ENCODE data around the gene SYT13.

SYT13 gene, protein sequence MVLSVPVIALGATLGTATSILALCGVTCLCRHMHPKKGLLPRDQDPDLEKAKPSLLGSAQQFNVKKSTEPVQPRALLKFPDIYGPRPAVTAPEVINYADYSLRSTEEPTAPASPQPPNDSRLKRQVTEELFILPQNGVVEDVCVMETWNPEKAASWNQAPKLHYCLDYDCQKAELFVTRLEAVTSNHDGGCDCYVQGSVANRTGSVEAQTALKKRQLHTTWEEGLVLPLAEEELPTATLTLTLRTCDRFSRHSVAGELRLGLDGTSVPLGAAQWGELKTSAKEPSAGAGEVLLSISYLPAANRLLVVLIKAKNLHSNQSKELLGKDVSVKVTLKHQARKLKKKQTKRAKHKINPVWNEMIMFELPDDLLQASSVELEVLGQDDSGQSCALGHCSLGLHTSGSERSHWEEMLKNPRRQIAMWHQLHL

DNA sequence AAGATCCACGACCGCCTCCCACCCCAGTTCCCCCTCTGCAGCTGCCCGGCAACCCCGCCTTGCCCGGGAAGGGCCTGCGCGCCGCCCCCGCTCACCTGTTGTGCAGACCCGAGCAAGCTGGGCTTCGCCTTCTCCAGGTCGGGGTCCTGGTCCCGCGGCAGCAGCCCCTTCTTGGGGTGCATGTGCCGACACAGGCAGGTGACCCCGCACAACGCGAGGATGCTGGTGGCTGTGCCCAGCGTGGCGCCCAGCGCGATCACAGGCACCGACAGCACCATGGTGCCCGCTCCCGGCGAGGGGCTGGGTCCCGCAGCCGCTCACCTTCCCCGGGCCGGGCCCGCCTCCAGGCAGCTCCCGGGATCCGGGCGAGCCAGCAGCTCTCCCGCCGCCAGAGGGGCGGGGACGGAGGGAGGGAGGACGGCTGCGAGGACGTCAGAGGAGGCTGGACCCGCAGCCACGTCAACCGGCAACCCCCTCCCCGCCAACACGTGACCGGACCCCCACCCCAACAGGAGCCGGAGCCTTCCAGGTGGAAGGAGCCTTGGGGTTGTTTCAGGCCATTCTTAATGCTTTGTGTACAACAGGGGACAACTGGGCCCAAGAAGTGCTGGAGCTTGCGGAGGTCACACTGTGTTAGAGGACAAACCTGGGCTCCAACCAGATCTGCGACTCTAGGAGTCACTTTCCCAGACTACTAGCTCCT lies at the start of gene SYT13:
SYT13 (minus strand) TSS at position 412 of the 703 bp plus-strand sequence; CDS start at position 278, 134 bp downstream.
- TF ChIP-seq, protein P1, sequence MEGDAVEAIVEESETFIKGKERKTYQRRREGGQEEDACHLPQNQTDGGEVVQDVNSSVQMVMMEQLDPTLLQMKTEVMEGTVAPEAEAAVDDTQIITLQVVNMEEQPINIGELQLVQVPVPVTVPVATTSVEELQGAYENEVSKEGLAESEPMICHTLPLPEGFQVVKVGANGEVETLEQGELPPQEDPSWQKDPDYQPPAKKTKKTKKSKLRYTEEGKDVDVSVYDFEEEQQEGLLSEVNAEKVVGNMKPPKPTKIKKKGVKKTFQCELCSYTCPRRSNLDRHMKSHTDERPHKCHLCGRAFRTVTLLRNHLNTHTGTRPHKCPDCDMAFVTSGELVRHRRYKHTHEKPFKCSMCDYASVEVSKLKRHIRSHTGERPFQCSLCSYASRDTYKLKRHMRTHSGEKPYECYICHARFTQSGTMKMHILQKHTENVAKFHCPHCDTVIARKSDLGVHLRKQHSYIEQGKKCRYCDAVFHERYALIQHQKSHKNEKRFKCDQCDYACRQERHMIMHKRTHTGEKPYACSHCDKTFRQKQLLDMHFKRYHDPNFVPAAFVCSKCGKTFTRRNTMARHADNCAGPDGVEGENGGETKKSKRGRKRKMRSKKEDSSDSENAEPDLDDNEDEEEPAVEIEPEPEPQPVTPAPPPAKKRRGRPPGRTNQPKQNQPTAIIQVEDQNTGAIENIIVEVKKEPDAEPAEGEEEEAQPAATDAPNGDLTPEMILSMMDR (IDR thresholded peaks at IDR 0.05; ENCODE audit: low read depth, low read length, missing control alignments): no peak
- DNase-seq (ENCODE audit: extremely low read depth, low read depth): no peak
- no peak within 1 kb of the TSS for H3K4me3 ChIP-seq (replicated peaks; ENCODE audit: low read depth, low read length)

DNA sequence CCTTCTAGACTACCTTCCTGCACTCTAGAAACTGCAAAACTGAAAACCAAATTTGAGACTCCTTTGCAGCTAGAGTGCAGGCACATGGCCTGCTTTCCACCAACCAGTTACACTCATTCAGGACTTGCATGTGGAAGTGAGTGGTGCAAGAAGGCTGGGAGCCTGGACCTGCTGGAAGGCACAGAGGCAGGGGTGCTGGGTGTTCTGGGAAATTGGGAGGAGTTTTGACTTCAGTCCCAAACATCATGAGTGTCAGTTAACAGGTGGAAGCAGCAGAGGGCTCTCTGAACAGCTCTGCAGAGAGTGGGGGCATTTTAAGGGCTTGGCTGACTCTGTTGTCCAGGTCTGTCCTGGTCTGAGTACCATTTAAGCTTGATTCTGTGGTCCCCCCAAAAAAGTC lies 49.3 kb upstream of the SYT13 start:
- H3K4me3 ChIP-seq (replicated peaks; ENCODE audit: low read depth, low read length): no peak overlapping the region
- DNase-seq (ENCODE audit: extremely low read depth, low read depth): no peak
- TF ChIP-seq, protein P1 (IDR thresholded peaks at IDR 0.05; ENCODE audit: low read depth, low read length, missing control alignments): no peak

DNA sequence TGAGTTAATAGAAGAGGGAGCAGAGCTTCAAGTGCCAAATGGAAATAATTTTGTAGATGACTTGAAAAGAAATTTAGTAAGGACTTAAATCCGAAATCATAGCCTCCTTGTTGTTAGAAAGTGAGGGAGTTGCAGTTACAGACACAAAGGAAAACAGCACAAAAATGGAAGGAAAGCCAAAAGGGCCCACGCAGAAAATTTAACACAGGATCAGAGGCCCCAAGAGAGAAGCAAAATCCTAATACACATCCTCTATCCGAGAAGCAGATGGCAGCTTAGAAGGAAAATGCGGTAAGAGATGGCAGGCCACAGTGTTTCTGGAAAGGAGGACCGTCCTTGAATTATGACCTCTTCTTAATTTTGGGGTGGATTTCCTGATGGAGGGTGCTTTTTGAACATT lies 48.7 kb upstream of the SYT13 start:
- no peak for DNase-seq (ENCODE audit: extremely low read depth, low read depth)
- TF ChIP-seq, protein P1 (IDR thresholded peaks at IDR 0.05; ENCODE audit: low read depth, low read length, missing control alignments): no peak
- H3K4me3 ChIP-seq (replicated peaks; ENCODE audit: low read depth, low read length): no peak overlapping the region

DNA sequence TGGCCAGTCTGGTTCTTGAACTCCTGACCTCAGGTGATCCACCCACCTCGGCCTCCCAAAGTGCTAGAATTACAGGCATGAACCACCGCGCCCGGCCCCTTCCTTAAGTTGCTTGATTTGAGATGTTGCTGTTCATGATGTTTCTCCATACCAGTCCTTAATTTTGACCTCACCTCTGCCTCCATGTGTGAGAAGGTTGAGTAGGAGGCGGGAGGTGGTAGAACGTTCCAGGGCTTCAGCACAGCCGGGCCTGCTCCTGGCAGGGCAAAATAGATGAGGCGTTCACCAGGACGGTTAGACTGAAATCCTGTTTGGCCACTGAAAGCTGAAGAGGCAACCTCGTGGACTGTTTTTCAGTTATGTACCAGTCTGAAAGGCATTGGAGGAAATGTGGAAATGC lies 48.3 kb upstream of the SYT13 start:
- H3K4me3 ChIP-seq (replicated peaks; ENCODE audit: low read depth, low read length): no peak overlapping the region
- TF ChIP-seq, protein P1 (IDR thresholded peaks at IDR 0.05; ENCODE audit: low read depth, low read length, missing control alignments): no peak
- no peak for DNase-seq (ENCODE audit: extremely low read depth, low read depth)

DNA sequence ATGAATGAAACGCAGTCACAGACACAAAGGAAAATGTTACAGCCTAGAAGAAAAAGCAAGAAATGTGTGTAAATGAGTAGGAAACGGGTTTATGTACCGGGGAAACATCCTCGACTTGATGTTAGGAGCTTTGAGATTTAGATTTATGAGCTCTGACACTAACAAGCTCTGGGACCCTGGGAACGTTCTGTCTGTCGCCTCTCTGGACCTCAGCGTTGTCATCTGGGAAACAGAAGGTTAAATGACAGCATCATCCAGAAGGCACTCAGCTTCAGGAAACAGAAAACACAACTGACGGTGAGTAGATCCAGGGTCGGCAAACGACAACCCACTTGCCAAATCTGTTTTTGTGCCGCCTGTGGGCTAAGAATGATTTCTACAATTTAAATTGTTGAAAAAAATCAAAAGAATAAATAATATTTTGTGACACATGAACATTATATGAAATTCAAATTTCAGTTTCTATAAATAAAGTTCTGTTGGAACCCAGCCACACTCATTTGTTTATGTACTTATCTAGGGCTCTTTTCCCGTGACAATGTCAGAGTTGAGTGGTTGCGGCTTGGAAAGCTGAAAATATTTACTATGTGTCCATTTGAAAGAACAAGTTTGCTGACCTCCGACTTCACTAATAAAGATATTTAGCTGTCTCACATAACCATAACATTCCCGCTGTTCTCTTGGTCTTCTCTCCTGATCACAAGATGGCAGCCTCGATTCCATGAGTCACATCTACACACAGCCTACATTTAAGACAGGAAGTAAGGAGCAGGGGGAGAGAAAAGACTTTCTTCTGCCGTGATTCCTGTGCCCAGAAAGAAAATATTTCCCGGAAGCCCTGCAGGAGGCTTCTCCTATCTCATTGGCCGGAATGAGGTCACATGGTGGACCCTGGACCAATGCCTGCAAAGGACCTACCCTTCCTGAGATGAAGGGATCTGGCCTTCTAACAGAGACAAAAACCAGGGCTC lies 47.1 kb upstream of the SYT13 start:
- no peak overlapping the region for H3K4me3 ChIP-seq (replicated peaks; ENCODE audit: low read depth, low read length)
- DNase-seq (ENCODE audit: extremely low read depth, low read depth): peak; percentile 11
- TF ChIP-seq, protein P1 (IDR thresholded peaks at IDR 0.05; ENCODE audit: low read depth, low read length, missing control alignments): no peak

DNA sequence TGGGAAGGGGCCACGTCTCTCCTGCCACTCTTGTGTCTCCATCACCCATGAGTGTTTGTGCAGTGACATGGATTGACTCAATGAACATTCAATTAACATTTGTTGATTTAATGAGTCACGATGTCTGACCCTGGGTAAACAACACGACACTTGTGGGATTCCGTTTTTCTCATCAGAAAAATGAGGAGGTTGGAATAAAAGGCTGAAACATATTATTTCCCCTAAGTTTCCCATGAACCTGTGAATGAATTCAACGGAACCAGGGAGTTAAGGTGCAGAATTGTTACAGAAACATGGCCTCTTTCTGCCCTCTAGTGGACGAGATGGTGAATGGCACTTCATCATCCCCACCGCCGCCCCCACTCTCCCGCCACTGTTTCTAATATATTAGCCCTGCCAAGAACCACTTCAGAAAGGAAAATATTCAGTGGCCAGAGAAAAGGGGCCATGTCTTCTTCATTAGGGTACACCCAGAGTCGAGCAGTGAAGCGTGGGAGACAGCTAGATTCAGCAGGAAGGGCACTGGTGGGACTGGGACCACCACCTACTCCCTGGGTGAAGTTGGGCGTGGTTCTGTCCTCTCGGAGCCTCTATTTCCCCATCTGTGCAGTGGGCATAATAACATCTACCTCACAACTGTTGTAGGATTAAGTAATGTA lies 46.3 kb upstream of the SYT13 start:
- TF ChIP-seq, protein P1 (IDR thresholded peaks at IDR 0.05; ENCODE audit: low read depth, low read length, missing control alignments): peak; percentile 57
- no peak for DNase-seq (ENCODE audit: extremely low read depth, low read depth)
- no peak overlapping the region for H3K4me3 ChIP-seq (replicated peaks; ENCODE audit: low read depth, low read length)
